Peyer's patch (tissue), 4 donors: Measurements from ENCODE around the gene PGLYRP3.

Experiments
- POLR2A ChIP-seq, 2 donors: fragments of 450-650 bp; IDR thresholded peaks; one replicate each; pipeline ENCODE4 v1.5.1; 2017; ENCODE audit warnings: antibody characterized with exemption in 2 of 2, mild to moderate bottlenecking in 2 of 2, moderate library complexity in 2 of 2
- TF ChIP-seq, protein P1 (sequence below), 6 experiments: fragments of 450-650 bp in 4 of 6; fragments of 200-600 bp in 2 of 6; sonication (generic) in 1 of 6; IDR thresholded peaks; one replicate each; pipeline ENCODE4 v1.5.1; 2017 to 2019; ENCODE audit warnings: antibody characterized with exemption in 6 of 6, mild to moderate bottlenecking in 3 of 6, moderate library complexity in 1 of 6

DNA sequence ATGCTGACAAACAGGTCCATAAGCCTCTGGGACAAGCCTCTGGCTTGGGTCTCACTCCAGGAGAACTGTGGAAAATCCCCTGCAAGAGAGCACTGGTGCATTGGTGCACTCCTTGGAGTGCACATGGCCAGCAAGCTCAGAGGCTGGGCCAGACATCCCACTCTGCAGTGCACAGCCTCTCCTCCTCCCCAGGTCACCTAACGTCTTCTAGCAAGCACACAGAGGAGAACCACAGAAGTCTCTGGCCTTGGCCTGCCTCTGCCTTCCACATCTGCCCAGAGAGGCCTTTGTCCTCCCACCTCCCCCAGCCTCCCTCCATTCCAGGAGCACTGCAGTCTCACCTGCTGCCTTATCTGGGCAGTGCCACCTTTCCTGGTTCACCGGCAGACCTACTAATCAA lies 4.2 kb downstream of the PGLYRP3 start:
- TF ChIP-seq POLR2A (IDR thresholded peaks at IDR 0.05), result no peak
- TF ChIP-seq, protein P1, sequence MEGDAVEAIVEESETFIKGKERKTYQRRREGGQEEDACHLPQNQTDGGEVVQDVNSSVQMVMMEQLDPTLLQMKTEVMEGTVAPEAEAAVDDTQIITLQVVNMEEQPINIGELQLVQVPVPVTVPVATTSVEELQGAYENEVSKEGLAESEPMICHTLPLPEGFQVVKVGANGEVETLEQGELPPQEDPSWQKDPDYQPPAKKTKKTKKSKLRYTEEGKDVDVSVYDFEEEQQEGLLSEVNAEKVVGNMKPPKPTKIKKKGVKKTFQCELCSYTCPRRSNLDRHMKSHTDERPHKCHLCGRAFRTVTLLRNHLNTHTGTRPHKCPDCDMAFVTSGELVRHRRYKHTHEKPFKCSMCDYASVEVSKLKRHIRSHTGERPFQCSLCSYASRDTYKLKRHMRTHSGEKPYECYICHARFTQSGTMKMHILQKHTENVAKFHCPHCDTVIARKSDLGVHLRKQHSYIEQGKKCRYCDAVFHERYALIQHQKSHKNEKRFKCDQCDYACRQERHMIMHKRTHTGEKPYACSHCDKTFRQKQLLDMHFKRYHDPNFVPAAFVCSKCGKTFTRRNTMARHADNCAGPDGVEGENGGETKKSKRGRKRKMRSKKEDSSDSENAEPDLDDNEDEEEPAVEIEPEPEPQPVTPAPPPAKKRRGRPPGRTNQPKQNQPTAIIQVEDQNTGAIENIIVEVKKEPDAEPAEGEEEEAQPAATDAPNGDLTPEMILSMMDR (IDR thresholded peaks at IDR 0.05), result no peak
